ENCODE data around the gene PTPRG.

PTPRG gene

DNA sequence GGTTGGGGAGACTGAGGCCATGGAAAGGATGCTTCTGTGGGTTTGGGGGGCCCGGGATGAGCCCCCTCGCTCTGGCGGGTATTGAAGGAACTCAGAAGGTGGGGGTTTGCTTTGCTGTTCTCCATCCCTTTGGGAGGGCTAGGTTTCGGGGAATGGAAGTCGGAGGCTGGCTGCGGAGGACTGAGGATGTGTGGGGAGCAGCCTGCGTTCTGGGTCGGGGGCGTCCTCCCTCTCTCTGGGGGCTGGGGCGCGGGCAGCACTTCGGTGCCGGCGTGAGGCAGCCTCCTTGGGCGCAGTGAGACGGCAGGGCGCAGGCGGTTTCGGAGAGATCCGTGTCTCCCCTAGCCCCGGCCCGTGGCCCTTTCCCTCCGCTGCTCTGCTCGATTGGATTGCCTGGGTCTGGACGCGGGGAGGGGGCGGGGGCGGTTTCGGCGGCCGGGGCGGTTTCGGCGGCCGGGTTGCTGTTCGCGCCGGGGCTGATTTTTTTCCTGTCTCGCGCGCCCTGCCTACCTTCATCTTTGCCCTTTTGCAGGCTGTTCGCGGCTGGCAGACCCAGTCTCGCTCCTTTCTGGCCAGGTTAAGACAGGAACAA is 1.4 kb downstream of the PTPRG start:
- no peak for DNase-seq (ENCODE audit: low spot score)

DNA sequence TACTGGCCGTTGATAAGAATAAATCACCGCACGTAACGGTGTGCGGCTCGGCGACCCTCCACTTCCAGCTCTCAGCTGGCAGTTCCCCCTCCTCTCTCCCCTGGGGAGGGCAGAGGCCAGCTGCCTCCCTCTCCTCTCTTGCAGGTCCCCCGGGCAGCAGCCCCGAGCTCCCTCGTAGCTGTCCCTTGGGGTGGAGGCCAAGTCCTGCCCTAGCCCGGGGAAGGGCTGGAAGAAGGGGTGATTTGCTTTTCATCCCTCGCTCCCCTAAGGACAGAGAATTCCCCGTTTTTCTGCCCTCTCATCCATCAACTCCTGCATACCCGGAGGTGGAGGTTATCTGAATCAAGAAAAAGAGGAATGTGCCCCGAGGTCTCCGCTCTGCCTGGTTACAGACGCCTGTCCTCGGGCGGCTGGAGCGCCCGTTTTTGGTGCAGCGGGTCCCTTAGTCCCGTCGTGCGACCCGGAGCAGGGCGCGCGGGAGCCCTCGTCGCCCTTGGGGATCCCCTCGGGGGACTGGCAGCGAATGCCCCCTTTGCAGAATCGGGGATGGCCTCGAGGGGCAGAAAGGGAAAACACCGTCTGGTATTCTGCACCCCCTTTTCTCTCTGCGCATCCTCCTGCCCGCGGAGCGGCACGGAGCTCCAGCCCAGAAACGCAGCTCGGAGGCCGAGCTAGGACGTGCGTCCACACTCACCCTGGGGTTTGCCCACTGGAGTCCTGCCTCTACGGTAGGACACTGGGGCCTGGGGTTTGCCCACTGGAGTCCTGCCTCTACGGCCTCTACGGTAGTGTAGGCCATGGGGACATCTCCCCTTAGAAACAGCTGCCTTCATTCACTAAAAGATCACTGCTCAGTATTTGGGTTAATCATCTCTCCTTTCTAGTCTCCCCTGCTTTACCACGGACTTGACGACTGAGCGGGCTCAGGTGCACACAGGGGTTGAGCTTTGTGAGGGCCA is 2.2 kb downstream of the PTPRG start:
- no peak for DNase-seq (ENCODE audit: low spot score)

DNA sequence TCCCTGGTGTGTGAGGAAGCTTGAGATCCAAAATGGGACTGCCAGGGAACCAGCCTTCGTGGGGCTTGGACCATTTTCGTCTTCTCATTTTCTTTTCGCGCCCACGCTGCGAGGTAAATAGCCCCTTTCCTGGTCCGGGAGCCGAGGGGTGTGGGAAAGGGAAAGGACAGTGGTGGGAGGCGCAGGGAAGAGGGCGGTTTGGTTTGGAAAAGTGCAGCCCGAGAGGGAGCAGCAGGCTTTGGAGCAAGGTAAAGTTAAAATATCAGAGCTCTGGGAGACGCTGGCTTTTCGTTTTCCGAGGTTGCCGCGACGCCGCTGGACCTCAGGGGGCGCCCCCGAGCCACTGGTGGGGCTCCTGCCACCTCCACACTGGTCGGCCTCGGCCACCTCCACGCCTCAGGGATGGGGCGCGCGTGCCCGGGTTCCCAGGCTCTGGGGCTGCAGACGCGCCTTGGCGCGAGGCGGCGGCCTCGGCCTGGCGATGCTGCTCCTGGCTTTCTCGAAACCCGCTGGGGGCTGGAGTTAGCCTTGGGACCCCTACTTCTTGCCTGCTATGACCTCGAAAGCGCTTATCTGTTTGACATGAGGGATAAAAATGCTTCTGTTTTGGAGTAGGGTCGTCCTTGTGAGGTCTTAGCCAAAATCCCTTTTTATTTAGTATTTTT is 3.2 kb downstream of the PTPRG start:
- DNase-seq (ENCODE audit: low spot score): no peak

DNA sequence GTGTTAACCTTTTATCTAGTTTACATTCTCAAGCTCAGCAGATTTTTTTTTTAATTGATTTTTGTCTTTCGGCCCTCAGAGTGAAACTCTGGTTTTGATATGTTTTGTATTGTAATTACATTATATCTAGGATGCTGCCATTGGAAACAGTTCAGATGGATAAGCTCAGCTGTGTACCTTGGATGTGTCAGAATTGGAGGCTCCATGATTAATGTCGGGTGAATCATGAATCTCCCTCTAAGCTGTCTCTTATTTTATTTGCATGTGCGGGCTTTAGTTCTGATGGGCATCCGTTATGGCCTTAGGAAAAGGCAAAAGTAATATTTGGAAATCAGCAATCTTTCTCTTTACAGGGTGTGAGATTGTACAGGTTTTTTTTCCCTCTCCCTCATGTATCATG is 4.2 kb downstream of the PTPRG start:
- DNase-seq (ENCODE audit: low spot score): no peak

DNA sequence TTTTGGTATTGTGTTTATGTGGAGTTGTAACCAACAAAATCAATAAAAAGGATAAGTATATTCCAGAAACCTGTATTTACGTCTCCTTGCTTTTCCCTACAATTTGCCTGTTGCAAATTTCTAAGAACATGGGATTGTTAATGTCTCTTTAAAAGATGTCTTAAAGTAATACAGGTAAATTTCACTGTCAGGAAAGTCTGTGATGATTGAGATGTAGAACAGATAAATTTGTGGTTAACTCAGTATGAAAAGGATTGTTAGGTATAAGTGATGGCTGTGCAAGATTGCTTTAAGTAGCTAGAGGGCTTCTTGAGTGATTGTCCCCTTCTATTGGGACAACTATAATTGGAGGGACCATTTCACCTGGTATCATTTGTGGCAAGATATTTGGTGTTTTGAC is 6.8 kb downstream of the PTPRG start:
- no peak for DNase-seq (ENCODE audit: low spot score)

DNA sequence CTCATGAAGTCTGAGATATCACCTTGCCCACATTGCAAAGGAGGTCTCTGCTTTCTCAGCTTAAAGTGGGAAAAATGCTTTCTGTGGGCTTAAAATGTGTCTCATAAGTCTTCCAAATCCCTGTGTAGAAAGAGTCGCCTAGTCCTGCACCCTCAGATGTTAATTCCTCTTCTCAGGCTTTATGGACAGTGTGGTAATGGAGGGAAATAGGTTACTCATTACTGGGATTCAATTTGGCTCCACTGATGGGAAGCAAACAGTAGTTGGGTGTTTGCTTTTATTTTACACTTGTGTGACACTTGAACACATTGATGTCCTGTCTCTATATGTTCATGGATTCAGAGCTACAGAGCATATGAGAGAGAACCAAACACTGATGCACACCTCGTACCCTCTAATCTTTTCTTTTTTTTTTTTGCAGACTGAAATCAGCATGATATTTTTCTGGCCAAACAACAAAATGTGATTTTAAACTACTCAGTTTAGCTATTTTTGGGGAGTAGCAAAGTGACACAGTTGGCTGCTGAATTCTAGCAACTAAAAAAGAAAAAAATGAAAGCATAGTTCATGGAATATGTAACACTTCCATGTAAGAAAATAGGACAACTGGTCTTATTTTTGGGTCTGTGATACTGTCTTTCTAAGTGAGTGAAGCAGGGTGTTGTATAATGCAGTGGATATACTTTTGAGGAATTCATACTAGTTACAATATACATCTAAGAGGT is 8.6 kb downstream of the PTPRG start:
- DNase-seq (ENCODE audit: low spot score): no peak

DNA sequence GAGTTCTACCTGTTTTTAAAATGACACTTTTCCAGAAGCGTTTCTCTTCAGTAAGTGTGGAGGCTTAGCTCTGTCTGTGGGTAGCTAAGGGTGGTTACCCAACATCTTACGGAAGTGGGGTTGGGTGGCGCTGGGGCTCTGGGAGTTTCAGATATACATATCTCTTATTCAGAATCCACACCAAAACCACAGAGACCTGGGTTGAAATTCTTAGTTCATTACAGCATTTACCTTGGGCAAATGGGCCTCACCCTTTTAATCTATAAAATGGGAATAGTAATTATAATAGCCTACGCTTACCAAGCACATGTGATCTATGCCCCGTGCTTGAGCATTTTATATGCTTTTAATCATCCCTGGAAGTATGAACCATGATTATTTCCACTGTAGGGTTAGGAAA is 9.4 kb downstream of the PTPRG start:
- DNase-seq (ENCODE audit: low spot score): no peak

DNA sequence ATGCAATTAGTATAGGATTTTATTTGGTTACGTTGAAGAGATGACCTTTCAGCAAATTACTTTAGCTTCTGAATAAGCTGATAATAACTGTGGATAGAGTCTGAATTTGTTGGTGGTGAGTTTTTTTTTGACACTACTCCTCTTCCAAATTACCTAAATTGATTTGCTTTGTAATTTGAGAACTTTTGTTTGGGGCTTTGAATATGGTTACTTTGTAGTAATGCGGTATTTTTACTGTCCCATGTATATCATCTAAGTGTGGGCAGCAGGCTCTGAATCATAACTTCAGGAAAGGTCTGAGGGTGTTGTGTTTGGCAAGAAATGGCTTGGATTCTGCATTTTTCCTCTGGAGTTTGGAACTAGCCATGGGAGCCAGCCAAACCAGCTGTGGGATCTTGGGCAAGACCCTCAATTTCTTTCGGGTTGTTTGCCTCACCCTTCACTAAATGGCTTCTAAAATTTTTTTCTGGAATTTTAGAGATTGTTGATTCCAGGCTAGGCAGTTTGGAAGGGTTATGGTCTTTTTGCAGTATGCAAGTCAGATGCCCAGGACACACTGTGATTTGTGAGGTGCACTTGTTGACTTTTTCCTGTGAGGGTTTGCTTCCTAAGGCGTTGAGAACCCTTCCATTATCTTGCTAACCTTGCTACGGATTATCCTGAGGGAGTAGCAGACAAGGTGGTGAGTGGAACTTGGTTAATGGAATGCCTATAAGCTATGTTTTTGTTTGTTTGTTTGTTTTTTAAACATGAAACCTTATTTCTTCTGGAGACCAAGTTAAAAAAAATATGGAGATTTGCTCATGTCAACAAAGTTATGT is 10.4 kb downstream of the PTPRG start:
- DNase-seq (ENCODE audit: low spot score): no peak

DNA sequence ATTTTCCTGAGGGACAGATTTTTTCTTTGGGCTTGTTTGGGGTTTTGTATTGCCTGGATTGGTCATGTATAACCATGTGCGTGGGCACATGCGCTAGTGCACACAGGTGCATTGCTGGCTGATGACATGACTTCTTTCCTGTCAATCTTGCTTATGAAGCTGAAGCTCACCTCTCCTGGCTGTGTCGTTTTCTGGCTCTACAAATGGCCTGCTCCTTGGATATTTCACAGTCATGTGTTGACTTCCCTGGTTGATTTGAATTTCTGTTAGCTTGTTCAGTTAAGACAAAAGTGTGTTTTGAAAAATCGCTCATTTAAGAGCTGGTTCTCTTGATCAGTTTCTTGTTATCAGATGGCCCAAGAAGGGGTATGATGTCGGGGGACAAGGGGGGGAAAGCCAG is 11.5 kb downstream of the PTPRG start:
- no peak for DNase-seq (ENCODE audit: low spot score)

DNA sequence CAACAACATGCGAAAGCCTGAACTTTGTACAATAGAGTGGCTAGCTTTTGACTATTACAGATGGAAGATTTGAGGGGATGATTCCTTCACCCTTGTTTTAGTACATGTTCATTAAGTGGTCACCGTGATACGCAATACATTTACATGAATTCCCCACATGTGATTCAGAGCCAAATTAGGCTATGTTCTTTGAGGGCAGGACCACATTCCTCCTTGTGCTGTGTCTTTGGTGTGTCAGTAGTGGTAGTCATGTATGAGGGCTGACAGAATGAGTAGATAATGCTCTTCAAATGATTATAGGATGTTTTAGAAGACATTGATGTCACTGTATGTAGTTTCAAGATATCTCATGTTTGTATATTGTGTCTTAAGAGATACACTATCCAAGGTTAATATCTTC is 12.1 kb downstream of the PTPRG start:
- DNase-seq (ENCODE audit: low spot score): no peak

DNA sequence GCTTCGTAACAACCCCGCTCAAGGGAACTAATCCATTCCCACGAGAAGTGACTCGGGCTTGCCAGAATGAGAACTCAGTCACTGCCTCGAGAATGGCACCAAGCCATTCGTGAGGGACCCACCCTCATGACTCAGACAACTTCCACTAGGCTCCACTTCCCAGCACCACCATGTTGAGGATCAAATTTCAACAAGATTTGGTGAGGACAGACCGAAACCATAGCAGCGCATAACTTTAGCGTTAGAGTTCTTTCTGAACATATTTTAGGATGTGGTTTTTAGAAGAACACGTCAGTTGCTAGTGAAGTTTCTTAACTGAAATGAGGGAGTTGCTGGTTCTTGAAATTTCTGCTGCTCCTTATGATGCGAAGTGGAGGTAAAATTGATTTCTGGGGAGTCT is 13.5 kb downstream of the PTPRG start:
- no peak for DNase-seq (ENCODE audit: low spot score)

DNA sequence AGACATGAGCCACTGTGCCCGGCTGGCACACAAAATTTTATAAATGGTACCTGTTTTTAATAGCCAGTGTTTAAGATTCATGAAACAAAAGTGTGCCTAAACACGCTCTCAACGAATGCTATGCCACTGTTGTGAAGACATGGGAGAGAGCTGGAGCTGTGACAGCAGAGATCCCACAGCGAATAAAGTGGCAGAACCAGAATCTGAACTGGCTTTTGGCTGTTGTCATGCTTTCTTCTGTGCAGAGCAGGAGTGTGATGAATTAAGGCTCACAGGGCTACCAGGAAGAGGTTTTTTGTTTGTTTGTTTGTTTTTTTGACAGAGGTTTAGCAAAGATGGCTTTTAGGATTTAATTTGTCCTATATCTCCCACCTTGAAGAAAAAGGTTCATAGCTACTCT is 14.5 kb downstream of the PTPRG start:
- no peak for DNase-seq (ENCODE audit: low spot score)

DNA sequence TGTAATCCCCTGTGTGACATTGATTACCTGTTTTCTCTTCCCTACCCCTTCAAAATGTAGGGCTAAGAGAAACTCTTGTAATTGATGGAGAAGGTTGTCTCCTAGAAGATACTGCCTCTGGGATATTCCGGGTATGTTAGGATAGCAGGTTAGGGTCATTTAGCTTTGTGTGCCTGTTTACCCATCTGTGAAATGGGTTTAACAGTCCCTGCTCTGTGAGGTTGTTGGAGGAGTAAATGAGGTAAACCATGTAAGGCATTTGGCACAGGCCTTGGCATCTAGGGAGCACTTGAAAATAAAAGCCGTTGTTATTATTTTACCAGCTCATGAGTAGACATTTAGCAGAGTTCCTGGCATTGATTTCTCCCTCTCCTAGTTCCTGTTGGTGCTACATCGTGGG is 16.4 kb downstream of the PTPRG start:
- no peak for DNase-seq (ENCODE audit: low spot score)

DNA sequence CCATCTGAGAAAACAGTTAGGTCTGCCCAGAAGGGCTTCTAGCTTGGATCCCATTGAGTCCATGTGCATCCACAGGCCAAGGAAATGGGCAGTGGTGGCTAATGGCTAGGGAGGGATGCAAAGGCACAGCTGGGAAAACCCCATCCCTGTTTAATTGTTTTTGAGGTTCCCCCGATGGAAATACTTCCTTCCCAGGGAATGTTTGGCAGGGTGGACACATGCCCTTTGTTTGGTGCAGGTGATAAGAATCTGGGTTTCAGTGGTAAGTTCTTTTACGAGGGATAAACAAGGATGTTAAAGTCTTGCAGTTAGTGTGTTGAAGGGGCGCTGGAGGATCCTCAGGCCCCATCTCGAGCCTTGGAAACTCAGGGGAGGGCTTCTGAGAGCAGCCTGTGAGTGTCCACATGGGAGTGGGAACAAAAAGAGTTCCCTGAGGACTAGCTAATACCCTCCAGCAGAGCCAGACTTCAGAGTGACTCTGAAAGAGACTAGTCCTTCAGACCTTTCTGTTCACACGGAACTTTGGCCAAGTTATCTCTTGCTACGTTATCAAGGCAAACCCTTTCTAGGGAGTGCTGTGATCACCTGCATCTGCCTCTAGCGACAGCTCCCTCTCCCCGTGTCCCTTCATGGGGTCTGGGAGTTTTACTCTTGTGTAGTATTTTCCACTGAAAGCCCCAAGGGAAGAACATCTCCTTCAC is 17.4 kb downstream of the PTPRG start:
- no peak for DNase-seq (ENCODE audit: low spot score)

DNA sequence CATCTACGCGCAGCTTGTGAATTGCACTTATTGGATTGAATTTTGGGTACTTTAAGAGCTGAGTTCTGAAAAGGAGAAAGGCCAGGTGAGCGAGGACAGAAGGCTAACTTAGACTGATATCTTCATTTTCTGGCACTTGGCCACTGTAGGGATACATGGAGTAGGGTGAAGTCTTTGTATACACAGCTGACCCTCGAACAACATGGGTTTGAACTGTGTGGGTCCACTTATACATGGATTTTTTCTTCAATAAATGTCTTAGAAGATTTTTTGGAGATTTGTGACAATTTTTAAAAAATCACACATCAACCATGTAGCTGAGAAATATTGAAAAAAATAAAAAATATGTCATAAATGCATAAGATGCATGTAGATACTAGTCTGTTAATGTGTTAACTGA is 18.3 kb downstream of the PTPRG start:
- DNase-seq (ENCODE audit: low spot score): no peak

DNA sequence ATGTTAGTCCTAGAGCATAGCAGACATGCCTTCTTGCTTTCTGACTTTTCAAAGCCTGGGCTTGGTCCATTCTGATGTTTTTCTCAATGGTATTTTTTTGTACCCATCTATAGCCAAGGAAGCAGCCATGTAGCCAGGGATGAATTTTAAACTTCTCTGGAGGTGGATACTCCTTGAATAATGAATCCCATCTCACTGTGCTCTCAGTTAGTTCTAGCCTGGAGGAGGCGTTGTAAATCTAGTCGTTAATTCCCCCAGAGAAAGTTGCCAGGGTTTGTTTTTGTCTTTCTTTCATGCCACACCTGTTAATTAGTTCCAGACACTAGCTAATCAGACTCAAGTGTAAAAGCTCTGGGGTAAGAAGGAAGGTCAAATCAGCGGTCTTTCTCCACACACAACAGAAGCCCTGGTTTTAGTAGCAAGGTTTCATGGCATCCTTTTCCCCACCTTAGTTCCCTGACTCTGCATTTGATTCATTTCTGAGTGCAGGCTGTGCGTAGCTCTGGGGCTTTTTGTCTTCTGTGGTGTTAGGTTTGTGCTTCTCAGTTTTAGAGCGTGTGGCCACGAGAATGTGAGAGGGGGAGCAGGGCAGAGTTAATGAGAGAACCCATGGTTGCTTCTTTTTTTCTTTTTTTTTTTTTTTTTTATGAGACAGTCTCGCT is 19.7 kb downstream of the PTPRG start:
- no peak for DNase-seq (ENCODE audit: low spot score)

DNA sequence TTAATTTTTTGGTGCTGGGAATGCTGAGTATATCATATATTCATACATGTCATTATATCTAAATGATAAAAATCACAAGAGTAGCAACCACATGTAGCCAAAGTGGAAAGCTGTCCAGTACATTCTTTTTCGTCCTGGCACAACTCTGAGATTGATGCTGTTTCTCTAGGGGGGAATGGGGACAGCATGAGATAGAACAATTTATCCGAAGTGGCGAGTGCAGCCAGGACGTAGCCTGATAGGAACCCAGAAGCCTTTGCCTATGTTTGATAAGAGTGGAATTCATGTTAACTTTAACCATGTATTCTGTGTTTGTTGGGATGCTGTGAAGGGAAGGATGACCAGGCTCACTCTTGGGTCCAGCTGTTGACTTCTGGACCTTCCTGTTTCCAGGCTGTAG is 20.9 kb downstream of the PTPRG start:
- DNase-seq (ENCODE audit: low spot score): no peak

DNA sequence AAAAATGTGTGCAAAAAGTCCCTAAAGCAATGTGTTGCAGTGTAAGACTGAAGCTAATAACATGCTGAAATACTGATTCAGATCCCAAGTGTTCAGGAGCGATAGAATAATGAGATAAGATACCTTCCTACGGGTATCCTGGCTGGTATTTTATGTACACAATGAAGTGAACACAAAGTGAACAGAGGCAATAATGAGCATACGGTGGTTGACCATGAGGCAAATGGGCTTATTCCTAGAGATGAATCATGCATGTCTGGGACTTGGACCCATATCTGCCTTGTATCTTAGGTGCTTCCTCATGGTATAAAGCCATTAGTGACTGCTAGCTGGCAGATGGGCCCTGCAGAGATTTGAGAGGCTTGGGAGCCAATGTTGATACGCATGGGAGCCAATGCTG is 21.5 kb downstream of the PTPRG start:
- no peak for DNase-seq (ENCODE audit: low spot score)

DNA sequence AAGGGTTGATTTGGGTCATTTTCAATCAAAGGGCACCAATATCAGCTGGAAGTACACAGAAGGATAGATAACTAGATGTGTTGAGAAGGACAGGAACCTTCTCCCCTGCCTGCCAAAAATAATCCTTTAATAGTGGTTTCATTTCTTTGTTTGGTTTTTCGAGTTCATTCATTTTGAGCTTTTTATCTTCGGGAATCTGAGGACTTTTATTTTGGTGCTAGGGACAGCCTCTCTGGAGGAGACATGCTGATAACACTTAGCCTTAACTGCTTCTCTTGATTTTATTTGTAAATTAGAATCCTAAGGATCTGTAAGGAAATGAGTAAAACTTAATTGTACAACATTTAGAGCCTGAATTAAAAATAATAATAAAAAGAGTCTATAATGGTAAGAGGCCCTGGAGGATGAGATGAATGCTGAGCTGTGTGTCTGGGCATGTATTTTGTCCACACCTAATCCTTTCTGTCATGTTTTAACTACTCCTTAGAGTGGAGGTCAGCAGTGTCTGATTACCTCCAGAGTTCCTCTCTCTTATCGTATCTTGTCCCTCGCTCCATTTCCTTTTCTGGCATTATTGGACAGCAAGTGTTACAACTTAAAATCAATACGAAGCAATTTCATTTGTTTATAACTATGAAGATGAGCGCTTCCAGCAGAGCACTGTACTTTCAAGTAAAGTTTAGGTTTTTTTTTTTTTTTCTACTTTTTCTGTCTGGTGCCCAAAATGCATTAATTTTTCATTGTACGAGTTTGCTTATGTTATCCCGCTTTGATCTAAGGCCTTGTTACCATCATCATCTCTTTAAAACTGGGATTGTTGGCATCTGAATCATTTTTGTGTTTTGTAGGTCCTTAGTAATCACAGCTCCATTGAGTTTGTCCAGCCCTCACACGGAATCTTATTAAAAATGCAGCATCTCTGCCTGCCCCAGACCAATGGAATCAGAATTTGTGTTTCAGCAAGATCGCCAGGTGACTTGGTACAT is 22.8 kb downstream of the PTPRG start:
- no peak for DNase-seq (ENCODE audit: low spot score)

All from hematopoietic multipotent progenitor cell treated with erythropoietin and hydrocortisone succinate and interleukin-3 and kit ligand, for 17 days (in vitro differentiated cells).